Activated T-cell treated with anti-CD3 and anti-CD28 coated beads, Interleukin-2, amount 50 U/mL, for 4 hours (primary cell): ENCODE data around the gene LTB4R2. TPM values are rescaled to one million over a fixed set of nuclear protein-coding genes. Genes with fewer than 3 reads are reported as not detected.

Experiments
- ATAC-seq, 2 donors: fragments of 200-7000 bp; cut with Tn5 transposase; one replicate each; pipeline ENCODE4 v1.10.0; 2021
- DNase-seq: peaks from one replicate; pipeline ENCODE4 v3.0.0-alpha.2; 2020
- H3K27me3 Mint-ChIP-seq: one replicate; pipeline ENCODE4 v1.8.0; 2021; ENCODE audit warnings: low read depth, mixed read lengths
- H3K36me3 Mint-ChIP-seq: one replicate; pipeline ENCODE4 v1.8.0; 2022; ENCODE audit warnings: mixed read lengths; ENCODE audit not compliant: insufficient read depth
- H3K4me1 Mint-ChIP-seq: one replicate; pipeline ENCODE4 v1.8.0; 2021; ENCODE audit warnings: low read depth, mixed read lengths
- H3K4me3 Mint-ChIP-seq: one replicate; pipeline ENCODE4 v1.8.0; 2021; ENCODE audit warnings: mild to moderate bottlenecking, moderate library complexity, mixed read lengths
- H3K9me3 Mint-ChIP-seq: one replicate; pipeline ENCODE4 v1.8.0; 2021; ENCODE audit warnings: mixed read lengths
- total RNA-seq, 3 donors: library from RNA; stranded (reverse); gene quantifications; one replicate each; pipeline ENCODE4 v1.2.1, GENCODE V29; 2021

LTB4R2 gene
- total RNA-seq, 3 donors from 2014 or later = 9.0 to 10.8 (median 10.4) TPM

DNA sequence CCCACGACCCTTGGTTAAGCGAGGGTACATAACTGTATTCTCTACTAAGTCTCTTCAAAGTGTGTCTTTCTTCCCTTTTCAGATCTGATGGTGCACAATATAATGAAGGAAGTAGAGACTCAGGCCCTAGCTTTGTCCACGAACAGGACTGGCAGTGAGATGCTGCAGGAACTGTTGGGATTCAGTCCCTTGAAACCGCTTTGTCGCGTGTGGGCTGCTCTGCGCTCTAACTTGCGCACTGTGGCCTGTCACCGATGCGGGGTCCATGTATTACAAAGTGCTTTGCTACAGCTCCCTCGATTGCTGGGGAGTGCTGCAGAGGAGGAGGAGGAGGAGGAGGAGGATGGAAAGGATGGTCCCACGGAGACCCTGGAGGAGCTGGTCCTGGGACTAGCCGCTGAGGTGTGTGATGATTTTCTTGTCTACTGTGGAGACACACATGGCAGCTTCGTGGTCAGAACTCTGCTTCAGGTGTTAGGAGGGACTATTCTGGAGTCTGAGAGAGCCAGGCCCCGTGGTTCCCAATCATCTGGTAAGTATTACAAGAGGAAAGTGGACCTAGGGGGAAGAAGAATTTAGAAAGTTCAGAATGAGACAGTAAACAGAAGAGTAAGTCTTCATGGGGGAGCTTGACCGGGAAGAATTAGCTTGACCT, 9.5 kb upstream of the LTB4R2 start:
- no peak for DNase-seq
- peaks cover 44% of the 10 kb centered on the region for H3K36me3 Mint-ChIP-seq
- peaks cover 46% of the 10 kb centered on the region for H3K4me1 Mint-ChIP-seq
- no peaks in the 10 kb centered on the region for H3K9me3 Mint-ChIP-seq
- H3K27me3 Mint-ChIP-seq = no peaks in the 10 kb centered on the region
- ATAC-seq = no peak
- H3K4me3 Mint-ChIP-seq = peak overlapping the region; percentile 90

DNA sequence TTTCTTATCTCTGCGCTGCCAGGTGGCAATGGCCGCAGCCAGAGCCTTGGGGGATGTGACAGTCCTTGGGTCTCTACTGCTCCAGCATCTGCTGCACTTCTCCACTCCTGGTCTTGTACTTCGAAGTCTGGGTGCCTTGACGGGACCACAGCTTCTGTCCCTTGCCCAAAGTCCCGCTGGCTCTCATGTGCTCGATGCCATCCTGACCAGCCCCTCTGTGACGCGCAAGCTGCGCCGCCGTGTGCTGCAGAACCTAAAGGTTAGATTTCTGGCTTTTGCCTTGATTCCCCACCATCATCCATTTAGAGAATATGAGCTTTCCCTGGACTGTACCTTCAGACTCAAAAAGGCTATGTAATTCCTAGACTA, 5.9 kb upstream of the LTB4R2 start:
- H3K36me3 Mint-ChIP-seq = peaks cover 52% of the 10 kb centered on the region
- no peak for DNase-seq

DNA sequence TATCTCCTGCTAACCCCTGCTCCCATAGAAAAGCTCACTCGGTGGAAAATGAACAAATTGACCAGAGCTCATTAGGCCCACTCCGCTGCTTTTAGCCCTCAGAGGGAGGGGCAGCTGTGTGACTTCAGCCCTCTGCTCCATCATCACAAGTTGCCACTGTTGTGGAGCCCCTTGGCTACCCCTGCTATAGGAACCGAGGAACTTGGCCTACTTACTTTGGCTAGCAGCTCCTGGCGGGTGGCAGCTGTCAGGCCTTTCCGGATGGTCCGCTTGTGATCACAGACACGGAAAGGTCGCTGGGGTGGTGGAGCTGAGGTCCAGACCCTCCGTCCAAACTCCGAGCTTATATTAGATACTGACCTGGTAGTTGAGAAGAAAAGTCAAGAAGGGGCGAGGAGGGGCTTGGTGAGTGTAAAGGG, 2.8 kb upstream of the LTB4R2 start:
- Mint-ChIP-seq H3K4me1 (peaks cover 42% of the 10 kb centered on the region), H3K36me3 (peaks cover 44% of the 10 kb centered on the region), H3K9me3 (no peaks in the 10 kb centered on the region), H3K27me3 (no peaks in the 10 kb centered on the region), H3K4me3 (no peak overlapping the region)
- DNase-seq (no peak), ATAC-seq (no peak)

More for the DNA sequence above, 5.9 kb upstream of the LTB4R2 start:
- no peak for ATAC-seq
- Mint-ChIP-seq H3K4me3 (no peak overlapping the region), H3K27me3 (no peaks in the 10 kb centered on the region), H3K9me3 (no peaks in the 10 kb centered on the region), H3K4me1 (peaks cover 39% of the 10 kb centered on the region)

DNA sequence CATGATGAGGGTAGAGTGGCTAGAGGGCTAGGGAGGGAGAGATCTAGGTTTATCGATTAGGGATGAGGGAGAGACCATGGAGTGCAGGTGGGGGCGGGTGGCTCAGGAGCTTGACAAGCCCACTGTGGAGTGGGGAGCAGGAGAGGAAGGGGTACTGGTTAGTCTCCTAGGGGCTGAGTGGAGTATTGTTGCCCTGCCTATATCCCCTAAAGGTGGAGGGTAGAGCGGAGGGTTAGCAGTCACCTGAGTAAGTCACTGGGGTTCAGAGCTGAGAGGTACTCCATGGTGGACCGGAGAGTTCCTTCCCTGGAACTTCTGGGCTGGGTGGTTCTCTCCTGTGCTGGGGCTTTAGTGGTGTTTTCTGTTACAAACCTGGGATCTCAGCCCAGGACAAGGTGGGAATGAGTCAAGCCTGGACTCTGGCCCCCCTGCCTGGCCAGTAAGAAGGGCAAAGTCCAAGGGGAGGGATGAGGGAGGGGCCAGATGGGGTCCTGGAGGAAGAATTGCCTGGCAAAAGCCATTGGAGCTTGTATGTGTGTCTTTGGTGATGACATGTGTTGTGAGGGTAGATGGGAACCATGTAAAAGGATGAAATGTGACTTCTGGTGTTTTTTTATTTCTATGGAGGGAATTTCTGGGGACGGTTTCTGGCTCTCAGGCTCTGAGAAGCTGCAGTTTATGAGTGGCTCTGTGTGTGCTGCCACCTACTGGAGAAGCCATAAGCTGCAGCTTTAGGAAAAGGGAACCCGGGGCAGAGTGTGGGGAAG, 2.2 kb upstream of the LTB4R2 start, which contains the start of gene CIDEB:
Gene CIDEB (minus strand): TSS at position 403 of the 767 bp plus-strand sequence. CDS start 119 bp downstream, at position 284.
- DNase-seq = peak; percentile 50
- ATAC-seq = peak in 1 of 2 donors; percentile 28
- H3K36me3 Mint-ChIP-seq = peaks cover 43% of the 10 kb centered on the region
- no peaks in the 10 kb centered on the region for H3K9me3 Mint-ChIP-seq
- no peak within 1 kb of the TSS for H3K4me3 Mint-ChIP-seq
- no peaks in the 10 kb centered on the region for H3K27me3 Mint-ChIP-seq
- peaks cover 48% of the 10 kb centered on the region for H3K4me1 Mint-ChIP-seq

DNA sequence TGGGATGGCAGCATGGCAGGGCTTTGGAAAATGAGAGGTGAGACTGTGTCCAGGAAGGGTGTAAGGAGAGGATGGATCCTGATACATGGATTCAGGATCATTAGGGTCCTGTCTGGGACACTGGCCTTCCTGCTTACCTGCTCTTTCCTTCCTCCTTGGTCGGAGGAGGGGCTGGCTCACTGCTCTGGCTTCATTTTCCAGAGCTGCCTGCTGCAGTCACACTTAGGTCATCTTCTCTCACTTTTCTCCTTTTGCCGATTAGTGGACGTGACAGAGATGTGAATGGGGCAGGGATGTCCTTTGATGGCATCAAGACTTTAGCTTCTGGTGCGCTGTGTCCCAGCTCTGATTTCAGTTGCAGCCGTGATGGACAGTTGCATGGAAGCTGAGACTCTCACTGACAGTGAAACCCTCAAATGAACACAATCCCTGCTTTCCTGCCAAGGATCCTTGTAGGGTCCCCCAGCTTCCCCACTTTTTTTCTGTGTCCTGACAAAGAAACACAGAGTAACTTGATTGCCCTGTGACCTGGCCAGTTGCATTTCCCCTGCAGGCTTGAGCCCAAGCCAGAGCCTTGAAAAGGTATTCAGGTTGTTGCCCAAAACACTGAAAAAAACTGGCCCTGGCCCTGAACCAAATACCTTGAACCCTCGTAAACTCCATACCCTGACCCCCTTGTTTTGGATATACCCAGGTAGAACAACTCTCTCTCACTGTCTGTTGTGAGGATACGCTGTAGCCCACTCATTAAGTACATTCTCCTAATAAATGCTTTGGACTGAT, 1.4 kb upstream of the LTB4R2 start:
- no peaks in the 10 kb centered on the region for H3K27me3 Mint-ChIP-seq
- H3K4me3 Mint-ChIP-seq = no peak overlapping the region
- no peak for ATAC-seq
- peaks cover 55% of the 10 kb centered on the region for H3K4me1 Mint-ChIP-seq
- no peak for DNase-seq
- peaks cover 37% of the 10 kb centered on the region for H3K36me3 Mint-ChIP-seq
- no peaks in the 10 kb centered on the region for H3K9me3 Mint-ChIP-seq

DNA sequence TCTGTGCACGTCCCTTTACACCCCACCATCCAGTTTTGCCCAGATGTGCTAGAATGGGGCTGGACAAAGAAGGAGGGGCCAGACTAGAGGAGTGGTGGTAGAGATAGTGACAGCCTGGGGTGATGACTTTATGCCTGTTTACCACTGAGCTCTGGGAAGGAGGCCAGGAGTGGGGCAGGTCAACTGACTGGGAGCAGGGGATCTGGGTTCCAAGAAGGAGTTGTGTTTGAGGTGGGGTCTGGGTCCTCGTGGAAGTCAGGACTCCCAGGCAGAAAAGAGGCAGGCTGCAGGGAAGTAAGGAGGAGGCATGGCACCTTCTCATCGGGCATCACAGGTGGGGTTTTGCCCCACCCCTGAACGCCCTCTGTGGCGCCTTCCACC, 315 bp downstream of the LTB4R2 start:
- H3K4me1 Mint-ChIP-seq = peaks cover 73% of the 10 kb centered on the region

DNA sequence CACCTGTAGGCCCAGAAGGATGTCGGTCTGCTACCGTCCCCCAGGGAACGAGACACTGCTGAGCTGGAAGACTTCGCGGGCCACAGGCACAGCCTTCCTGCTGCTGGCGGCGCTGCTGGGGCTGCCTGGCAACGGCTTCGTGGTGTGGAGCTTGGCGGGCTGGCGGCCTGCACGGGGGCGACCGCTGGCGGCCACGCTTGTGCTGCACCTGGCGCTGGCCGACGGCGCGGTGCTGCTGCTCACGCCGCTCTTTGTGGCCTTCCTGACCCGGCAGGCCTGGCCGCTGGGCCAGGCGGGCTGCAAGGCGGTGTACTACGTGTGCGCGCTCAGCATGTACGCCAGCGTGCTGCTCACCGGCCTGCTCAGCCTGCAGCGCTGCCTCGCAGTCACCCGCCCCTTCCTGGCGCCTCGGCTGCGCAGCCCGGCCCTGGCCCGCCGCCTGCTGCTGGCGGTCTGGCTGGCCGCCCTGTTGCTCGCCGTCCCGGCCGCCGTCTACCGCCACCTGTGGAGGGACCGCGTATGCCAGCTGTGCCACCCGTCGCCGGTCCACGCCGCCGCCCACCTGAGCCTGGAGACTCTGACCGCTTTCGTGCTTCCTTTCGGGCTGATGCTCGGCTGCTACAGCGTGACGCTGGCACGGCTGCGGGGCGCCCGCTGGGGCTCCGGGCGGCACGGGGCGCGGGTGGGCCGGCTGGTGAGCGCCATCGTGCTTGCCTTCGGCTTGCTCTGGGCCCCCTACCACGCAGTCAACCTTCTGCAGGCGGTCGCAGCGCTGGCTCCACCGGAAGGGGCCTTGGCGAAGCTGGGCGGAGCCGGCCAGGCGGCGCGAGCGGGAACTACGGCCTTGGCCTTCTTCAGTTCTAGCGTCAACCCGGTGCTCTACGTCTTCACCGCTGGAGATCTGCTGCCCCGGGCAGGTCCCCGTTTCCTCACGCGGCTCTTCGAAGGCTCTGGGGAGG, 985 bp downstream of the LTB4R2 start, which contains the start of gene LTB4R:
Gene LTB4R (plus strand): TSS at position 857 of the 959 bp plus-strand sequence. CDS start 4,150 bp downstream, outside the sequence.
- Mint-ChIP-seq H3K4me3 (peak within 1 kb of the TSS; percentile 79), H3K4me1 (peaks cover 77% of the 10 kb centered on the region), H3K9me3 (no peaks in the 10 kb centered on the region), H3K27me3 (no peaks in the 10 kb centered on the region), H3K36me3 (peaks cover 13% of the 10 kb centered on the region)
- DNase-seq (peak; percentile 45), ATAC-seq (peak; percentile 86 to 88)

More for the DNA sequence above, 315 bp downstream of the LTB4R2 start:
- Mint-ChIP-seq H3K36me3 (peaks cover 19% of the 10 kb centered on the region), H3K4me3 (peak overlapping the region; percentile 79), H3K27me3 (no peaks in the 10 kb centered on the region), H3K9me3 (no peaks in the 10 kb centered on the region)
- DNase-seq (no peak), ATAC-seq (no peak)

DNA sequence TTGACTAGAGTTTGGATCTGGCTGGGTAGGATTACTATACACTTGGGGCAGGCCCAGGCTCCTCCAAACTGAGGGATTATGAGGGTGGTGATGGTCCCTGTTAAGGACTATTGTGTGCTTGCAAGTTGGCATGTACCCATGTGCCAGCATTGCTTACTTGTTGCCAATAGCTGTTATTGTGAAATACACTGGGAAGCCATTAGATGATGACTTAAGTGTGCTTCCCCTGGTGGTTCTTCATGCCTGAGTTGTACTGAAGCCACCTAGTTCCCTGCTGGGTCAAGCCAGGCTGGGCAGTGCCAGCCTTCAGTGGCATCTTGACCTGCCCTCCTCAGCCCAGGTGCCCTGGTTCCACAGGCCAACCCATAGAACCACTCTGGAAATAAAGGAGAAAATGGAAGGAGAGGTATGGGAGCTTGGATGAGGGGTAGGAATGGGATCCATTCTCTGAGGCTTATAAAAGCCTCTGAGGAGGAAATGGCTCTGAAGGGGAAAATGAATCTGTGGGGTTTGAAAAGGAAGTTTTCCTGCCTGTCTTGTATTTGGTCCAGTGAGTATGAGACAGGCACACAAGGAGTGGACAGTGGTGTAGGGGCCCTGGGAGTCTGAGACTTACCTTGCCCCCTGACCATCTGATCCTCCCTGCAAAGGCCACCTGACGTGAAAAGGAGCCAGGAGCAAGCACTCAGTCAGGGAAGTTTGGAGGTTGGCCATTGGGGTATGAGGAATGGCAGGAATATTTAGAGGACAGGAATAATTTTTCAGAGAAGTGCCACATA, 2.1 kb downstream of the LTB4R2 start:
- H3K9me3 Mint-ChIP-seq = no peaks in the 10 kb centered on the region
- DNase-seq (no peak), ATAC-seq (no peak)
- peaks cover 77% of the 10 kb centered on the region for H3K4me1 Mint-ChIP-seq
- no peaks in the 10 kb centered on the region for H3K27me3 Mint-ChIP-seq
- peaks cover 8% of the 10 kb centered on the region for H3K36me3 Mint-ChIP-seq
- peak overlapping the region; percentile 79 for H3K4me3 Mint-ChIP-seq

DNA sequence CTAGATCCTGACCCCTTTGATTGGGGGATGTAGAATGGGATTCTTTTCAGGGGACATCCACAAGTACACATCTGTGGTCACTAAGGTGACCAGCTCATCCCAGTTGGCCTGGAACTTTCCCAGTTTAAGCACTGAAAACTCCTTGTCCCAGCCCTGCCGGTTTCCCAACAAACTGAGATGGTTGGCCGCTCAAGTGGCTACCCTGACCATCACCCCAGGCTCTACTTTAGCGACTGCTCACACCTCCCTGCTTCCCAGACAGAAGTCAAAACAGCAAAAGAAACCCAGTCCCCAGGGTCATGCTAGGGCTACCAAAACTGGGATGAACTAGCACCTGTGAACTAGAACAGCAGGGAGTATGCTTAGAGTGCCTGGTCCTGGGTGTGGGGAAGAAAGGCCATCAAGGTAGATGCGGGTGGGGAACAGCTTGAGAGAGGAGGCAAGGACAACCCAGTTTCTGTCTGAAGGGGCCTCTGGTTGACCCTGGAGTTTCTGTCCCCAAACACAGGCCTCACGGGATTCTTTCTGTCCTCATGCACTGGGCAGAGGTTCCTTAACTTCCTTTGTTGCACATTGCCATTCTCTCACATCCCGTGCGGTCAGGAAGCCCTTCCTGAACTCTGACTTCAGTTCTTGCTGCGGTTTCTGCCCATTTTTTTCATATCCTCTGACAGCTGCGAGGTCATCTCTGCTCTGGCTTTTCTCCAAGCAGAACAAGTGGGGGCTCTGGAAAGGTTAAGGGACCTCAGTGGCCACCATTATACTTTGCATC, 3.0 kb downstream of the LTB4R2 start:
- ATAC-seq = no peak
- Mint-ChIP-seq H3K9me3 (no peaks in the 10 kb centered on the region), H3K36me3 (peaks cover 3% of the 10 kb centered on the region), H3K4me1 (peaks cover 75% of the 10 kb centered on the region), H3K27me3 (no peaks in the 10 kb centered on the region), H3K4me3 (peak overlapping the region; percentile 79)
- DNase-seq = no peak

DNA sequence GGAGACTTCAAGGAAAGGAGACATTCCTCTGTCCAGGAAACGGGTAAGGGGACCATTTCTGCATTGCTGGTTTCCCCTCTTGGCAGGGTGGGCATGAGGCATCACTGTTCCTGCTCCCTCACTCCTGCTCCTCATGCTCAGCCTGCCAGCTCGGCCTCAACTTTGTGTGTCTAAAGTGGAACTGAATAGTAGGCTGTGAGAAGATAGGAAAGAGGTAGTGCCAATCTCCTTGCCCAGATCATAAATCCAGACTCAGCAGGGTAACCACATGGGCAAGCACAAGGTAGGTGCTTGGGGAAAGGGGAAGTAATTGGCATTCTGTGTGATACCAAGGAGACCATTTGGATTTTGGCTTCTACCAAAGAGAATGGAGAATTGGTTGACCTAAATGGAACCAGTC, 4.0 kb downstream of the LTB4R2 start:
- Mint-ChIP-seq H3K4me3 (peak overlapping the region; percentile 25), H3K4me1 (peaks cover 66% of the 10 kb centered on the region), H3K27me3 (no peaks in the 10 kb centered on the region), H3K36me3 (no peaks in the 10 kb centered on the region), H3K9me3 (no peaks in the 10 kb centered on the region)
- no peak for DNase-seq
- ATAC-seq = no peak

DNA sequence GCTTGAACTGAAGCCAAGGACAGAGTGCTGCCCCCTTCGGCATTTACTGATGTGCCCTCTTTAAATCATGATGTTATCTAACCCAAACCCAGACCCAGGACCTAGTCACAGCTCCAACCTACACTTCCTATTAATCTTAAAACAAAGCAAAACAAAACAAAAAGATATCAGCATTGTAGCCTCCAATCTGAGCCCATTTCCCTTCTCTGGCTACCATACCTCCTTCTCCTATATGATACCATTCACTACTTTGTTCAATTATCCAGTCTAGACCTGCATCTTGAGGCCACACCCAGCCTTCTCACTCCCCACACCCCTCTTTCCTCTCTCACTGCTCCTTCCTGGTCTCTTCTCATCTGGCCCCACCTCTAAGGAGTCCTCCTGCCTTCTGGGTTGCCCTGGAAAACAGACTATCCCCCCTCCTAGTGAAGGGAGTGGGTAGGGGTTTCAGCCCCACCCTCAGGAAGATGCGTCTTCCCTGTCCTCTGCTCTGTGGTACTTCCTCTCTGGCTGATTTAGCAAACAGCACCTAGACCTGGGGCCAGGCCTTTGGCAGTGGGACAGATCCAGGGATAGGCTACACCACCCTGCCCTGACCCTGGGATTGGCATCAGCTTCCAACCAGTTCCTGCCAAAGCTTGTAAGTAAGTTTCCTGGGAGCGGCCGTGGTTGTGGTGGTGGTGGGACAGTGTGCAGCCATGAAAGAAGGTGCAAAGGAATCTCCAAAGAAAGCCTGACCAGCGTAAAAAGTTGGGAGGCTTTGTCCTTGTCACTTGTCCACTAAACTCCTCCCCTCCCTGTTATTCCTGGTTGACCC, 4.6 kb downstream of the LTB4R2 start:
- H3K4me1 Mint-ChIP-seq = peaks cover 61% of the 10 kb centered on the region
- ATAC-seq (no peak), DNase-seq (no peak)
- no peaks in the 10 kb centered on the region for H3K9me3 Mint-ChIP-seq
- H3K27me3 Mint-ChIP-seq = no peaks in the 10 kb centered on the region
- H3K36me3 Mint-ChIP-seq = no peaks in the 10 kb centered on the region
- peak overlapping the region; percentile 25 for H3K4me3 Mint-ChIP-seq
